H9 (cell line): ENCODE results near the gene RMC1. TPM values are rescaled to one million over a fixed set of nuclear protein-coding genes. Genes with fewer than 3 reads are reported as not detected.

Experiments used
- DNase-seq: peaks from one replicate; pipeline ENCODE4 v3.0.0-alpha.2; 2017
- H2AFZ ChIP-seq: one replicate; pipeline ENCODE4 v1.6.1; 2013; ENCODE audit warnings: mild to moderate bottlenecking, low read length, control low read depth, moderate library complexity
- H2AK5ac ChIP-seq: 2 replicates; pipeline ENCODE4 v1.6.1; 2013; ENCODE audit warnings: low read length, control low read depth, mixed read lengths; ENCODE audit not compliant: insufficient read length
- H2BK120ac ChIP-seq: one replicate; pipeline ENCODE4 v1.6.1; 2013; ENCODE audit warnings: low read depth, mild to moderate bottlenecking, low read length, control low read depth, inconsistent platforms; ENCODE audit not compliant: poor library complexity, severe bottlenecking
- H2BK12ac ChIP-seq: 2 replicates; pipeline ENCODE4 v1.6.1; 2013; ENCODE audit warnings: low read length, control low read depth, mixed read lengths, low read depth; ENCODE audit not compliant: insufficient read length
- H2BK15ac ChIP-seq: 2 replicates; pipeline ENCODE4 v1.6.1; 2013; ENCODE audit warnings: low read depth, low read length, control low read depth
- H2BK20ac ChIP-seq: one replicate; pipeline ENCODE4 v1.6.1; 2013; ENCODE audit warnings: low read depth, mild to moderate bottlenecking, low read length, control low read depth, inconsistent platforms; ENCODE audit not compliant: poor library complexity, severe bottlenecking
- H2BK5ac ChIP-seq: 2 replicates; pipeline ENCODE4 v1.6.1; 2013; ENCODE audit warnings: low read length, control low read depth, mixed read lengths; ENCODE audit not compliant: insufficient read length
- H3K14ac ChIP-seq: 2 replicates; pipeline ENCODE4 v1.6.1; 2013; ENCODE audit warnings: low read length, control low read depth; ENCODE audit not compliant: insufficient read depth
- H3K18ac ChIP-seq: 2 replicates; pipeline ENCODE4 v1.6.1; 2013; ENCODE audit warnings: low read depth, mild to moderate bottlenecking, mixed read lengths, low read length, control low read depth; ENCODE audit not compliant: insufficient read length
- H3K23ac ChIP-seq: 2 replicates; pipeline ENCODE4 v1.6.1; 2013; ENCODE audit warnings: low read length, control low read depth, mixed read lengths, low read depth; ENCODE audit not compliant: insufficient read length
- H3K23me2 ChIP-seq: 2 replicates; pipeline ENCODE4 v1.6.1; 2013; ENCODE audit warnings: low read depth, mild to moderate bottlenecking, mixed read lengths, low read length, control low read depth; ENCODE audit not compliant: insufficient read length, poor library complexity, severe bottlenecking
- H3K27ac ChIP-seq: 2 replicates; pipeline ENCODE4 v1.5.1; 2013; ENCODE audit warnings: low read length, control low read depth, mixed read lengths, low read depth; ENCODE audit not compliant: insufficient read length
- H3K27me3 ChIP-seq: 2 replicates; pipeline ENCODE4 v1.6.1; 2013; ENCODE audit warnings: low read length, control low read depth, inconsistent platforms; ENCODE audit not compliant: insufficient read depth
- H3K4ac ChIP-seq: 2 replicates; pipeline ENCODE4 v1.6.1; 2013; ENCODE audit warnings: low read depth, mild to moderate bottlenecking, control low read depth, inconsistent platforms, low read length, moderate library complexity
- H3K4me1 ChIP-seq: 2 replicates; pipeline ENCODE4 v1.6.1; 2013; ENCODE audit warnings: low read length, control low read depth, inconsistent platforms; ENCODE audit not compliant: insufficient read depth
- H3K4me2 ChIP-seq: 2 replicates; pipeline ENCODE4 v1.6.1; 2013; ENCODE audit warnings: low read length, control low read depth, mixed read lengths; ENCODE audit not compliant: insufficient read length, insufficient read depth
- H3K56ac ChIP-seq: 2 replicates; pipeline ENCODE4 v1.6.1; 2013; ENCODE audit warnings: low read depth, mild to moderate bottlenecking, mixed read lengths, low read length, control low read depth; ENCODE audit not compliant: insufficient read length
- H3K79me1 ChIP-seq: 2 replicates; pipeline ENCODE4 v1.6.1; 2013; ENCODE audit warnings: low read depth, mild to moderate bottlenecking, moderate library complexity, low read length, control low read depth, inconsistent platforms; ENCODE audit not compliant: insufficient read depth, poor library complexity, severe bottlenecking
- H3K79me2 ChIP-seq: 2 replicates; pipeline ENCODE4 v1.6.1; 2013; ENCODE audit warnings: low read length, control low read depth, inconsistent platforms; ENCODE audit not compliant: insufficient read depth
- H3K9ac ChIP-seq: 2 replicates; pipeline ENCODE4 v1.6.1; 2013; ENCODE audit warnings: low read length, control low read depth, mixed read lengths; ENCODE audit not compliant: insufficient read length; ENCODE audit errors: extremely low read depth
- H3K9me3 ChIP-seq: one replicate; pipeline ENCODE4 v1.6.1; 2013; ENCODE audit warnings: low read depth, low read length, inconsistent platforms; ENCODE audit not compliant: control insufficient read depth
- H3T11ph ChIP-seq: one replicate; pipeline ENCODE4 v1.6.1; 2013; ENCODE audit warnings: mild to moderate bottlenecking, low read length, control low read depth, inconsistent platforms
- H4K20me1 ChIP-seq: one replicate; pipeline ENCODE4 v1.6.1; 2013; ENCODE audit not compliant: control insufficient read depth, insufficient read length, insufficient read depth
- H4K5ac ChIP-seq: 2 replicates; pipeline ENCODE4 v1.6.1; 2013; ENCODE audit warnings: low read depth, mild to moderate bottlenecking, mixed read lengths, low read length, control low read depth; ENCODE audit not compliant: insufficient read length
- H4K8ac ChIP-seq: replicated peaks from 2 replicates; pipeline ENCODE4 v1.6.1; 2013; ENCODE audit warnings: low read length, control low read depth, mixed read lengths, low read depth; ENCODE audit not compliant: insufficient read length
- H4K91ac ChIP-seq: 2 replicates; pipeline ENCODE4 v1.6.1; 2013; ENCODE audit warnings: low read depth, mild to moderate bottlenecking, moderate library complexity, mixed read lengths, low read length, control low read depth; ENCODE audit not compliant: insufficient read length
- H3K27ac Mint-ChIP-seq, 3 experiments: 2 replicates in 2 of 3; 3 replicates in 1 of 3; pipeline ENCODE4 v1.8.0; 2020 to 2021; ENCODE audit warnings: mixed read lengths in 3 of 3, mild to moderate bottlenecking in 1 of 3, moderate library complexity in 1 of 3
- H3K27me3 Mint-ChIP-seq: 2 replicates; pipeline ENCODE4 v1.8.0; 2021; ENCODE audit warnings: low read depth, mild to moderate bottlenecking, moderate library complexity, mixed read lengths
- H3K36me3 Mint-ChIP-seq, 3 experiments: 2 replicates in 2 of 3; 3 replicates in 1 of 3; pipeline ENCODE4 v1.8.0; 2020 to 2021; ENCODE audit warnings: low read depth in 3 of 3, mixed read lengths in 3 of 3; ENCODE audit not compliant: insufficient read depth in 1 of 3
- H3K4me1 Mint-ChIP-seq, 2 experiments: 2 replicates each; pipeline ENCODE4 v1.8.0; 2020; ENCODE audit warnings: mixed read lengths in 2 of 2
- H3K4me3 Mint-ChIP-seq, 2 experiments: 2 replicates in 1 of 2; 3 replicates in 1 of 2; pipeline ENCODE4 v1.8.0; 2020 to 2021; ENCODE audit warnings: mild to moderate bottlenecking in 2 of 2, mixed read lengths in 2 of 2, moderate library complexity in 1 of 2
- H3K9me3 Mint-ChIP-seq, 2 experiments: 2 replicates in 1 of 2; 3 replicates in 1 of 2; pipeline ENCODE4 v1.8.0; 2020; ENCODE audit warnings: mild to moderate bottlenecking in 2 of 2, mixed read lengths in 2 of 2, moderate library complexity in 1 of 2
- total RNA-seq: library from RNA; stranded (reverse); gene quantifications from 2 replicates; pipeline ENCODE4 v1.2.1, GENCODE V29; 2021
- TF ChIP-seq, protein P1 (sequence below): fragments of 200-600 bp; sonication (generic); conservative IDR thresholded peaks from 3 replicates; pipeline ENCODE4 v1.8.0; 2021; ENCODE audit warnings: antibody characterized with exemption, mild to moderate bottlenecking

Gene RMC1
- total RNA-seq, 1 experiment from 2014 or later = 21.3 TPM

DNA sequence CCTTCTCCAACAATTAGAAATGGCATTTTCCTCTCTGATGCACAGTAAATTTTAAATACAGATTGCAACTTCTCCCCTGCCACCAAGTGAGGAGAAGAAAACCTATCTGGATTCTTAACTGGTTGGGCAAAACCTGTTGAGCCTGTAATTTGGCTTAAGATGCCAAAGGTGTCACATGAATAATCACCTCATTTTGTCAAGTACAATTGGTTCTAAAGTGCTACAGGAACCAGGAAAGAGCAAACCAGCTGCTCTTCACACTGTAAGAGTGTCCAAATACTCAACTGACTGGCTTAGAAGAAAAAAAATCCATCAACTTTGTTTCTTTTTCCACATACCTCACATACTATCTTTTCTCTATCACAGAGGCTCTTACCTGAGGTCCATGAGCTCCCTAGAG, 47.6 kb downstream of the RMC1 start:
- peak overlapping the region in 1 of 3 experiments; percentile 61; a peak in 1 of 7 replicates for H3K27ac Mint-ChIP-seq

More for the DNA sequence above, 47.6 kb downstream of the RMC1 start:
- H3K36me3 Mint-ChIP-seq = peaks cover 27 to 86% (median 59%) of the 10 kb centered on the region in 3 experiments
- H3K9me3 Mint-ChIP-seq = no peaks in the 10 kb centered on the region
- H4K8ac ChIP-seq = no peak overlapping the region
- H2BK120ac ChIP-seq = no peak overlapping the region
- no peak overlapping the region for H2AK5ac ChIP-seq
- no peak overlapping the region for H3K9ac ChIP-seq
- H3K4me1 Mint-ChIP-seq = no peaks in the 10 kb centered on the region
- no peaks in the 10 kb centered on the region for H3K4me1 ChIP-seq
- H2AFZ ChIP-seq = no peak overlapping the region
- no peak overlapping the region for H4K91ac ChIP-seq
- TF ChIP-seq, protein P1, sequence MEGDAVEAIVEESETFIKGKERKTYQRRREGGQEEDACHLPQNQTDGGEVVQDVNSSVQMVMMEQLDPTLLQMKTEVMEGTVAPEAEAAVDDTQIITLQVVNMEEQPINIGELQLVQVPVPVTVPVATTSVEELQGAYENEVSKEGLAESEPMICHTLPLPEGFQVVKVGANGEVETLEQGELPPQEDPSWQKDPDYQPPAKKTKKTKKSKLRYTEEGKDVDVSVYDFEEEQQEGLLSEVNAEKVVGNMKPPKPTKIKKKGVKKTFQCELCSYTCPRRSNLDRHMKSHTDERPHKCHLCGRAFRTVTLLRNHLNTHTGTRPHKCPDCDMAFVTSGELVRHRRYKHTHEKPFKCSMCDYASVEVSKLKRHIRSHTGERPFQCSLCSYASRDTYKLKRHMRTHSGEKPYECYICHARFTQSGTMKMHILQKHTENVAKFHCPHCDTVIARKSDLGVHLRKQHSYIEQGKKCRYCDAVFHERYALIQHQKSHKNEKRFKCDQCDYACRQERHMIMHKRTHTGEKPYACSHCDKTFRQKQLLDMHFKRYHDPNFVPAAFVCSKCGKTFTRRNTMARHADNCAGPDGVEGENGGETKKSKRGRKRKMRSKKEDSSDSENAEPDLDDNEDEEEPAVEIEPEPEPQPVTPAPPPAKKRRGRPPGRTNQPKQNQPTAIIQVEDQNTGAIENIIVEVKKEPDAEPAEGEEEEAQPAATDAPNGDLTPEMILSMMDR = no peak
- H3K27me3 ChIP-seq = no peaks in the 10 kb centered on the region
- no peaks in the 10 kb centered on the region for H3K23me2 ChIP-seq
- no peak overlapping the region for H3K4me3 Mint-ChIP-seq
- no peaks in the 10 kb centered on the region for H3K79me2 ChIP-seq
- DNase-seq = no peak
- no peak overlapping the region for H3K23ac ChIP-seq
- no peak overlapping the region for H2BK15ac ChIP-seq
- no peak overlapping the region for H3K4me2 ChIP-seq
- no peak overlapping the region for H3K27ac ChIP-seq
- no peak overlapping the region for H3K18ac ChIP-seq
- H4K20me1 ChIP-seq = no peaks in the 10 kb centered on the region
- no peaks in the 10 kb centered on the region for H3K79me1 ChIP-seq
- H3K9me3 ChIP-seq = no peaks in the 10 kb centered on the region
- H2BK20ac ChIP-seq = no peak overlapping the region
- no peak overlapping the region for H3K14ac ChIP-seq
- H3T11ph ChIP-seq = no peak overlapping the region
- H2BK12ac ChIP-seq = no peak overlapping the region
- no peak overlapping the region for H2BK5ac ChIP-seq
- H3K56ac ChIP-seq = no peak overlapping the region
- H4K5ac ChIP-seq = no peak overlapping the region
- no peak overlapping the region for H3K4ac ChIP-seq
- no peaks in the 10 kb centered on the region for H3K27me3 Mint-ChIP-seq
